Measurements from ENCODE around the gene FGF22. TPM values are rescaled to one million over a fixed set of nuclear protein-coding genes. Genes with fewer than 3 reads are reported as not detected.

FGF22 gene
- total RNA-seq, 1 donor from 2014 or later: not detected

- no peaks in the 10 kb centered on the region for H3K9me3 Mint-ChIP-seq (ENCODE audit: unreplicated experiment)
- no peak for DNase-seq (ENCODE audit: low spot score)
- H3K36me3 Mint-ChIP-seq (ENCODE audit: low read depth, unreplicated experiment): no peaks in the 10 kb centered on the region
- TF ChIP-seq, protein P1, sequence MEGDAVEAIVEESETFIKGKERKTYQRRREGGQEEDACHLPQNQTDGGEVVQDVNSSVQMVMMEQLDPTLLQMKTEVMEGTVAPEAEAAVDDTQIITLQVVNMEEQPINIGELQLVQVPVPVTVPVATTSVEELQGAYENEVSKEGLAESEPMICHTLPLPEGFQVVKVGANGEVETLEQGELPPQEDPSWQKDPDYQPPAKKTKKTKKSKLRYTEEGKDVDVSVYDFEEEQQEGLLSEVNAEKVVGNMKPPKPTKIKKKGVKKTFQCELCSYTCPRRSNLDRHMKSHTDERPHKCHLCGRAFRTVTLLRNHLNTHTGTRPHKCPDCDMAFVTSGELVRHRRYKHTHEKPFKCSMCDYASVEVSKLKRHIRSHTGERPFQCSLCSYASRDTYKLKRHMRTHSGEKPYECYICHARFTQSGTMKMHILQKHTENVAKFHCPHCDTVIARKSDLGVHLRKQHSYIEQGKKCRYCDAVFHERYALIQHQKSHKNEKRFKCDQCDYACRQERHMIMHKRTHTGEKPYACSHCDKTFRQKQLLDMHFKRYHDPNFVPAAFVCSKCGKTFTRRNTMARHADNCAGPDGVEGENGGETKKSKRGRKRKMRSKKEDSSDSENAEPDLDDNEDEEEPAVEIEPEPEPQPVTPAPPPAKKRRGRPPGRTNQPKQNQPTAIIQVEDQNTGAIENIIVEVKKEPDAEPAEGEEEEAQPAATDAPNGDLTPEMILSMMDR (IDR thresholded peaks at IDR 0.05; ENCODE audit: unreplicated experiment): no peak
- H3K27me3 Mint-ChIP-seq (ENCODE audit: unreplicated experiment): peaks cover 3% of the 10 kb centered on the region
- H3K4me3 Mint-ChIP-seq (ENCODE audit: unreplicated experiment): no peak overlapping the region
- no peak overlapping the region for H3K27ac Mint-ChIP-seq (ENCODE audit: unreplicated experiment)
- peaks cover 2% of the 10 kb centered on the region for H3K4me1 Mint-ChIP-seq (ENCODE audit: unreplicated experiment)
These were observed 43.1 kb downstream of the FGF22 start for GRCh38 chr19:682678-683320.

GRCh38 chr19:685454-685931 is 45.8 kb downstream of the FGF22 start:
- DNase-seq (ENCODE audit: low spot score): no peak
- H3K27ac Mint-ChIP-seq (ENCODE audit: unreplicated experiment): no peak overlapping the region
- H3K4me3 Mint-ChIP-seq (ENCODE audit: unreplicated experiment): no peak overlapping the region
- TF ChIP-seq, protein P1 (IDR thresholded peaks at IDR 0.05; ENCODE audit: unreplicated experiment): no peak
- H3K9me3 Mint-ChIP-seq (ENCODE audit: unreplicated experiment): no peaks in the 10 kb centered on the region
- no peaks in the 10 kb centered on the region for H3K36me3 Mint-ChIP-seq (ENCODE audit: low read depth, unreplicated experiment)
- peaks cover 2% of the 10 kb centered on the region for H3K27me3 Mint-ChIP-seq (ENCODE audit: unreplicated experiment)
- H3K4me1 Mint-ChIP-seq (ENCODE audit: unreplicated experiment): peaks cover 2% of the 10 kb centered on the region

DNA sequence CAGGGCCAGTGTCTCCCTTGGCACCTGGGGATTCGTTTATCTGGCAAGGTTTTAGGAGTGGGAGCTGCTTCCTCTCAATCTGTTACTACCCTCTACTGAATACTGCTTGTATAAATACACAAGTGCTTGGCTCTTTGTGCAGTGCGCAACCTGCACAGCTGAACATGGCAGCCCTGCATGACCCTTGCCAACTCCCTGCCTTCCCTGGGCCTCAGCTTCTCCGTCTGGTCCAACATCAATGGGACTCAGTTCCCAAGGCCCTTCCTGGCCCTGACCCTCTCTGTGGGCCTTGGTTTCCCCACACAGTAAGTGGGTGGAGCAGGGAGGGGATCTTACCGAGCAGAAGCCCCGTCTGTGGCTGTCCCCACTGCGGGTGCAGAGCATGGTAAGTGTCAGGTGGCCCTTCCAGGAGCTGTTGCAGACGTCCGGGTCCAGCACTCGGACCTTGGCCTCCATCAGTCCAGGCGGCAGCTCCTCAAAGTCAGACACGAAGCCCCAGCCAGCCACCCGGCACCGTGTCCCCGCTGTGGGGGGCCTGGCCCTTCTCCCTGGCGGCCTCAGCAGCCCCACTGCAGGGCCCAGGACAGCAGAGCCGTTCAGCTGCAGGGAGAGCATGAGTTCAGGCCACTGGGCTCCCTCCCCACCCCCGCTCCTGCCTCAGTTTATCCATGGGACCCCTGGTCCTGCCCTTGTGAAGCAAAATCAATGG is 47.1 kb downstream of the FGF22 start:
- Mint-ChIP-seq H3K4me1 (ENCODE audit: unreplicated experiment) (no peaks in the 10 kb centered on the region), H3K4me3 (ENCODE audit: unreplicated experiment) (no peak overlapping the region), H3K27ac (ENCODE audit: unreplicated experiment) (no peak overlapping the region), H3K9me3 (ENCODE audit: unreplicated experiment) (no peaks in the 10 kb centered on the region), H3K27me3 (ENCODE audit: unreplicated experiment) (no peaks in the 10 kb centered on the region), H3K36me3 (ENCODE audit: low read depth, unreplicated experiment) (no peaks in the 10 kb centered on the region)
- TF ChIP-seq, protein P1 (IDR thresholded peaks at IDR 0.05; ENCODE audit: unreplicated experiment): no peak
- no peak for DNase-seq (ENCODE audit: low spot score)

- Mint-ChIP-seq H3K27ac (ENCODE audit: unreplicated experiment) (no peak overlapping the region), H3K9me3 (ENCODE audit: unreplicated experiment) (no peaks in the 10 kb centered on the region), H3K27me3 (ENCODE audit: unreplicated experiment) (no peaks in the 10 kb centered on the region)
These were observed 48.0 kb downstream of the FGF22 start for GRCh38 chr19:687569-688166.

More at GRCh38 chr19:687569-688166, 48.0 kb downstream of the FGF22 start:
- no peaks in the 10 kb centered on the region for H3K4me1 Mint-ChIP-seq (ENCODE audit: unreplicated experiment)
- no peak overlapping the region for H3K4me3 Mint-ChIP-seq (ENCODE audit: unreplicated experiment)
- no peaks in the 10 kb centered on the region for H3K36me3 Mint-ChIP-seq (ENCODE audit: low read depth, unreplicated experiment)
- TF ChIP-seq, protein P1 (IDR thresholded peaks at IDR 0.05; ENCODE audit: unreplicated experiment): no peak
- no peak for DNase-seq (ENCODE audit: low spot score)
